Trophoblast cell (in vitro differentiated cells and primary cell): ENCODE measurements around the gene CTDSP2.
"Not testable (repeated sequence)": the region's sequence is repeated elsewhere in the genome, so short reads cannot be mapped to it uniquely, and the experiment has no call there.

Experiments used
- DNase-seq, 2 donors: peaks; one replicate each; pipeline ENCODE4 v3.0.0-alpha.2; 2016
- H2AFZ ChIP-seq: 2 replicates; pipeline ENCODE4 v1.6.1; 2013; ENCODE audit warnings: low read length, moderate library complexity, mild to moderate bottlenecking; ENCODE audit not compliant: insufficient read depth, poor library complexity
- H2AK5ac ChIP-seq: 2 replicates; pipeline ENCODE4 v1.6.1; 2013; ENCODE audit warnings: mild to moderate bottlenecking, low read length
- H2BK120ac ChIP-seq: 2 replicates; pipeline ENCODE4 v1.6.1; 2013; ENCODE audit warnings: low read length, mild to moderate bottlenecking, moderate library complexity; ENCODE audit not compliant: insufficient read depth, poor library complexity
- H2BK12ac ChIP-seq: 2 replicates; pipeline ENCODE4 v1.6.1; 2013; ENCODE audit warnings: mild to moderate bottlenecking, low read length, moderate library complexity
- H2BK5ac ChIP-seq: 2 replicates; pipeline ENCODE4 v1.6.1; 2013; ENCODE audit warnings: low read length, low read depth, moderate library complexity, mild to moderate bottlenecking; ENCODE audit not compliant: poor library complexity
- H3K14ac ChIP-seq: 2 replicates; pipeline ENCODE4 v1.6.1; 2013; ENCODE audit warnings: mild to moderate bottlenecking, low read length
- H3K18ac ChIP-seq: 2 replicates; pipeline ENCODE4 v1.6.1; 2013; ENCODE audit warnings: mild to moderate bottlenecking, low read length
- H3K23ac ChIP-seq: 2 replicates; pipeline ENCODE4 v1.6.1; 2013; ENCODE audit warnings: low read length
- H3K27ac ChIP-seq: 2 replicates; pipeline ENCODE4 v1.5.1; 2013; ENCODE audit warnings: low read depth, mild to moderate bottlenecking, inconsistent platforms, low read length, moderate library complexity
- H3K27me3 ChIP-seq: 2 replicates; pipeline ENCODE4 v1.6.1; 2013; ENCODE audit warnings: inconsistent platforms, mild to moderate bottlenecking, low read length, moderate library complexity; ENCODE audit not compliant: insufficient read depth
- H3K36me3 ChIP-seq, 2 experiments: 1 replicate in 1 of 2; 2 replicates in 1 of 2; pipeline ENCODE4 v1.6.1; 2013; ENCODE audit warnings: low read length in 2 of 2, mild to moderate bottlenecking in 2 of 2, moderate library complexity in 1 of 2; ENCODE audit not compliant: insufficient read depth in 2 of 2, control insufficient read depth in 1 of 2
- H3K4ac ChIP-seq: 2 replicates; pipeline ENCODE4 v1.6.1; 2013; ENCODE audit warnings: low read depth, mild to moderate bottlenecking, low read length, moderate library complexity
- H3K4me1 ChIP-seq, 2 experiments: 1 replicate in 1 of 2; 2 replicates in 1 of 2; pipeline ENCODE4 v1.6.1; 2013; ENCODE audit warnings: low read length in 2 of 2, mild to moderate bottlenecking in 2 of 2, moderate library complexity in 1 of 2; ENCODE audit not compliant: insufficient read depth in 2 of 2, control insufficient read depth in 1 of 2
- H3K4me2 ChIP-seq: 2 replicates; pipeline ENCODE4 v1.6.1; 2013; ENCODE audit warnings: inconsistent platforms, mild to moderate bottlenecking, low read length, moderate library complexity
- H3K4me3 ChIP-seq: 2 replicates; pipeline ENCODE4 v1.5.1; 2013; ENCODE audit warnings: mild to moderate bottlenecking, low read depth, low read length, inconsistent platforms
- H3K79me1 ChIP-seq: one replicate; pipeline ENCODE4 v1.6.1; 2013; ENCODE audit warnings: low read length
- H3K79me2 ChIP-seq: 2 replicates; pipeline ENCODE4 v1.6.1; 2013; ENCODE audit warnings: low read length, mild to moderate bottlenecking; ENCODE audit not compliant: control insufficient read depth, insufficient read depth, poor library complexity
- H3K9ac ChIP-seq: 2 replicates; pipeline ENCODE4 v1.6.1; 2013; ENCODE audit warnings: mild to moderate bottlenecking, low read length
- H3K9me3 ChIP-seq: 2 replicates; pipeline ENCODE4 v1.6.1; 2013; ENCODE audit warnings: low read depth, mild to moderate bottlenecking, control low read depth, inconsistent platforms, low read length; ENCODE audit not compliant: insufficient read depth
- H4K12ac ChIP-seq: 2 replicates; pipeline ENCODE4 v1.6.1; 2013; ENCODE audit warnings: low read depth, mild to moderate bottlenecking, low read length, moderate library complexity
- H4K8ac ChIP-seq: 2 replicates; pipeline ENCODE4 v1.6.1; 2013; ENCODE audit warnings: low read depth, mild to moderate bottlenecking, low read length, moderate library complexity
- H4K91ac ChIP-seq: one replicate; pipeline ENCODE4 v1.6.1; 2013; ENCODE audit warnings: low read depth, mild to moderate bottlenecking, low read length, moderate library complexity
- WGBS: extraction: QIAGEN DNeasy Blood & Tissue Kit; methylation state at CpG from one replicate; pipeline ENCODE4 v1.1.7; 2013; ENCODE audit warnings: missing lambda C conversion rate; ENCODE audit not compliant: insufficient read length, insufficient coverage; ENCODE audit errors: extremely low coverage; 5-methylcytosine and 5-hydroxymethylcytosine counted together

Gene CTDSP2

GRCh38 chr12:57821015-57821414, 25.5 kb downstream of the CTDSP2 start:
- not testable (repeated sequence) for H3K79me1 ChIP-seq, H2BK120ac ChIP-seq, H3K4me3 ChIP-seq, H3K27ac ChIP-seq, H3K4me2 ChIP-seq, H3K9me3 ChIP-seq, H3K27me3 ChIP-seq, H3K14ac ChIP-seq, H2AFZ ChIP-seq, H2BK5ac ChIP-seq, H3K79me2 ChIP-seq, H3K9ac ChIP-seq, H2AK5ac ChIP-seq, H3K4me1 ChIP-seq, H3K18ac ChIP-seq, H4K91ac ChIP-seq, H4K8ac ChIP-seq, DNase-seq, H2BK12ac ChIP-seq, H3K23ac ChIP-seq, H3K4ac ChIP-seq, H4K12ac ChIP-seq
- WGBS, result no CpG with 5 or more reads among the region's 5 CpGs
- peaks cover 45 to 50% of the 10 kb centered on the region in 2 experiments for H3K36me3 ChIP-seq

DNA sequence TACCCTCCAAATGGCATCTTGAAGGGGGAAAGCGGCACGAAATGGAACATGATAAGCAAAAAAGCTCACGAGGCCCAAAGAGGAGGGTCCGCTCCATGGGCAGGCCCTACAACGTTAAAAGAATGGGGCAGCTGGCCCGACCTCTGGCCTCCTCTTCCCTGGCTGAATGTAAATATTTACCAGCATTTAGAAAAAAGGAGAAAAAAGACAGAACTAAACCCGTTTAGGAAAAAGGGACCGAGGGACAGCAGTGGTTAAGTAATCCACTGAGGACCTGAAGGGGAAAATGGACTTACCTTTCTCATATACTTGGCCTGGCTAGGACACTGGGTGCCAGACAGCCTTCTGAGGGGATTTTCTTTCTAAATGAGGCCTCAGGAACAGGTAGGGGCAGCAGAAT, 26.4 kb downstream of the CTDSP2 start:
- H2AFZ ChIP-seq, H2BK12ac ChIP-seq, H3K14ac ChIP-seq, H3K79me2 ChIP-seq, H3K9ac ChIP-seq, DNase-seq, H3K27me3 ChIP-seq, H3K27ac ChIP-seq, H4K8ac ChIP-seq, H3K4me3 ChIP-seq, H3K79me1 ChIP-seq, H3K9me3 ChIP-seq, H2BK120ac ChIP-seq, H3K18ac ChIP-seq, H3K23ac ChIP-seq, H3K4me2 ChIP-seq, H4K91ac ChIP-seq, H4K12ac ChIP-seq, H2AK5ac ChIP-seq, H3K4ac ChIP-seq, H3K4me1 ChIP-seq, H2BK5ac ChIP-seq: not testable (repeated sequence)
- peaks cover 40 to 43% of the 10 kb centered on the region in 2 experiments for H3K36me3 ChIP-seq
- no CpG with 5 or more reads among the region's 8 CpGs for WGBS

DNA sequence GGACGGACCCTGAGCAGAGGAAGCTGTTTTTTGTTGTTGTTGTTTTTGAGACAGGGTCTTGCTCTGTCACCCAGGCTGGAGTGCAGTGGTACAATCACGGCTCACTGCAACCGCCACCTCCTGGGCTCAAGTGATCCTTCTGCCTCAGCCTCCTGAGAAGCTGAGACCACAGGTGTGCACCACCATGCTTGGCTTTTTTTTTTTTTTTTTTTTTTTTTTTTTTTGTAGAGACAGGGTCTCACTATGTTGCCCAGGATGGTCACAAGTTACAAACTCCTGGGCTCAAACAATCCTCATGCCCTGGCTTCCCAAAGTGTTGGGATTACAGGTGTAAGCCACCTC, 28.6 kb downstream of the CTDSP2 start:
- not testable (repeated sequence) for H3K4ac ChIP-seq, H3K79me2 ChIP-seq, H3K27me3 ChIP-seq, H4K8ac ChIP-seq, H3K14ac ChIP-seq, H3K4me3 ChIP-seq, DNase-seq, H2BK120ac ChIP-seq, H3K4me2 ChIP-seq, H2BK12ac ChIP-seq, H2AK5ac ChIP-seq, H3K9me3 ChIP-seq, H4K91ac ChIP-seq, H3K4me1 ChIP-seq, H4K12ac ChIP-seq, H3K79me1 ChIP-seq, H3K18ac ChIP-seq, H2AFZ ChIP-seq, H3K9ac ChIP-seq, H3K27ac ChIP-seq, H3K23ac ChIP-seq, H2BK5ac ChIP-seq
- H3K36me3 ChIP-seq, result peaks cover 20 to 22% of the 10 kb centered on the region in 2 experiments
- no CpG with 5 or more reads among the region's 3 CpGs for WGBS

DNA sequence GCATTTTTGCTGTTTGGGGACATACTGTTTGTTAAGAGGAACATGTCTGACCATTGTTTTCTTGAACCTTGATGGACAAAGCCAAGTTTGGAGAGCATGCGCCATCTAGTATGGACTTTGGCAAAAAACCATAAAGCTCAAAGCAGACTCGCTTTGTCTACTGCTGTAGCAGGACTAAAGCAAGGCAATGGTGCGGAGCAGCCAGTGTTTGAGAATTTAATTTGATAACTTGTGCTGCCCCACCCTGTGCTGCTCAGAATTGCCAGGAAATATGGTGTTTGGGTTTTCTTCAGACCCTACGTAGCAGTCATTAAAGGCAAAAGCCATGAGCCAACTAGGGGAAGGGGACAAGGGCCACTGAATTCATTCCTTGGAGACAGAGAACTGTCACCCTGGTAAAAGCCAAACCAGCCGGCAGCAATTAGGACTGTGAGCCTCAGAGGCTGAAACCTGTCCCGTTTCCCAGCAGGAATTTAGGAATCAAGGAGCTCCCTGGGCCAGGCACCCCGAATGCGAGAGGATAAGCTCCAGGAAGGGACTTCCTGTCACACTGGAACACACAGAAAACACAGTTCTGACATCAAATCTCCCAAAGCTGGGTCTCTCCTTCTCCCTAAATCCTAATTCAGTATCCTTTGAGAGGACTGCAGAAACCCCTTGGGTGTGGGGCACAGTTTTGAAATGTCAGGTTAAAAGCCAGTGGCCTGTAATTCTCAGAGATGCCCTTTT, 29.1 kb downstream of the CTDSP2 start:
- H3K9me3 ChIP-seq, result no peaks in the 10 kb centered on the region
- H4K12ac ChIP-seq, result no peak overlapping the region
- H3K27ac ChIP-seq, result no peak overlapping the region
- no CpG with 5 or more reads among the region's 8 CpGs for WGBS
- no peak overlapping the region for H2AFZ ChIP-seq
- H4K91ac ChIP-seq, result no peak overlapping the region
- no peaks in the 10 kb centered on the region for H3K79me1 ChIP-seq
- no peak overlapping the region for H3K4me2 ChIP-seq
- H3K23ac ChIP-seq, result no peak overlapping the region
- no peak overlapping the region for H3K4ac ChIP-seq
- no peak overlapping the region for H3K4me3 ChIP-seq
- H3K9ac ChIP-seq, result no peak overlapping the region
- no peak overlapping the region for H2BK5ac ChIP-seq
- H3K79me2 ChIP-seq, result no peaks in the 10 kb centered on the region
- H4K8ac ChIP-seq, result no peak overlapping the region
- no peak overlapping the region for H3K14ac ChIP-seq
- no peaks in the 10 kb centered on the region for H3K4me1 ChIP-seq
- H2AK5ac ChIP-seq, result no peak overlapping the region
- no peak for DNase-seq
- H3K18ac ChIP-seq, result no peak overlapping the region
- peaks cover 14 to 17% of the 10 kb centered on the region in 2 experiments for H3K36me3 ChIP-seq
- H3K27me3 ChIP-seq, result no peaks in the 10 kb centered on the region
- no peak overlapping the region for H2BK120ac ChIP-seq
- no peak overlapping the region for H2BK12ac ChIP-seq
